ENCODE data around the gene RSU1.

The RSU1 gene

GRCh38 chr10:16674147-16674703 is 143.0 kb downstream of the RSU1 start:
- no peak for DNase-seq (ENCODE audit: low spot score)

GRCh38 chr10:16673443-16673842 is 143.8 kb downstream of the RSU1 start:
- no peak for DNase-seq (ENCODE audit: low spot score)

DNA sequence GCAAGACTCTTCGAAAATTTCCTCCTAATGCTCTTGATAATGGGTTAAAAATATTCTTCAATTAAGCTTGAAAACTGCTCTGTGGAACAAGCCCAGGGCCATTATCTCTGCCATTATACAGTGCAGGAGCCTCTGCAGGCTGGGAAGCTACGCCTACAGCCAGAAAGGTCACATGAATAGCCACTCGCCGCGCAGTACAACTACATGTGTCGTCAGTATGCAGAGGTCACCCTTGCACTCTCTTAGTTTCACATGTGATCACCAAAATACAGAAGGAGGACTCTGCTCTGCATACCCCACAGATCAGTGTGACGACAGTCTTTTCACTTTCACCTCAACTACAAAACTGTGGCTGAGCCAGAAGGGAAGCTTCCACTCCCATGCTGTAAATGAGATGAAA is 153.8 kb downstream of the RSU1 start:
- no peak for DNase-seq (ENCODE audit: low spot score)

DNA sequence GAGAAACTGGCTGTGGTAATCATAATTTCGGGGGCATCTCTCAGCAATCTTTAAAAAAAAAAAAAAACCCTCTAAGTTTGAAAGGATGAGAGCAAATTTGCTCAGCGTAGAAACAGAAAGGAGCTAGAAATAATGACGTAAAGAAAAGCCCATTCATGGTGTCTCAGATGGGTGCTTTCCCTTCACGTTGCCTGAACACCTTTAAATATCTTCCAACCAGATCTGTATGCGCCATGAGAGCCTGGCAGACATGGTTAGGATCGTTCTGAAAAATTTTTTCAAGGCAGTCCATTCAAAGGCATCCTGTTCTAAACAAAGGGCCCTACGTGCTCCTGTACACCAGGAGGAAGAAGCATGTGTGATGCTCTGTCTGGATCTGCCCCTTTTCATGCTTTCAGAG is 154.3 kb downstream of the RSU1 start:
- no peak for DNase-seq (ENCODE audit: low spot score)

- no peak for DNase-seq (ENCODE audit: low spot score)
Measured at GRCh38 chr10:16656895-16657294, 160.3 kb downstream of the RSU1 start.

DNA sequence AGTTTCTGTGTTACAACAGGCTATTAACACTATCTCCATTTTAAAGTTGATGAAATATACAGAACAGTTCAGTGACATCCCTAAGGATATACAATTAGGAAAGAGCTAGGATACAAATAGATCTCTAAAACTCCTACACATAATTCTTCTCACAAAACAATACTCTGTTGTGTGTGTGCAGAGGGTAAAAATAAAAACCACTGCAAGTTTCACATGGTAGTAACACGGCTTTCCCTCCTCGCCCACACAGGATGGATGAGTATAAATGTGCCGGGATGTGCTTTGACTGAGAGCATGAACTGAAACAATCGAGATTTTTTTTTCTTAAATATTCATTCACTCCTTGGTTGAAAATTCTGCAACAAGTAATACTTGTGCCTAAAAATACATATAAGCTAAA is 164.0 kb downstream of the RSU1 start:
- no peak for DNase-seq (ENCODE audit: low spot score)

DNA sequence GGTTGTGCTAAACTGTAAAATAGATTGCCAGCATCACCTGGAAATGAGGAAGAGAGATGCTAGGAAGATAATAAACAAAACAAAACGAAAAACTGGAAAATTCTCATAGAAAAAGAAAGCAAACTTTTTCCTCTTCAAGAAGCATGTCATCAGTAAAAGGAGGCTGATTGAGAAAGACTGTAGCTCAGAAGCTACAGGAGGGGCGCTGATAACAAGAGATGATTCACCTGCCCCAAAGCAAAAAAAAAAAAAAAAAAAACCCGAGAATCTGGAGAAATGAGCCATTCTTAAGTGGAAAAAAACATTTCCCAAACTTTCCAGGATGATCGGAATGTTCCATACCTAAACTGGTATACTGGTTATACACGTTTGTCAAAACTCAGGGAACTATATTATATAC is 165.1 kb downstream of the RSU1 start:
- DNase-seq (ENCODE audit: low spot score): no peak

- DNase-seq (ENCODE audit: low spot score): no peak
Measured at GRCh38 chr10:16649757-16650156, 167.5 kb downstream of the RSU1 start.

- DNase-seq (ENCODE audit: low spot score): no peak
Measured at GRCh38 chr10:16648366-16648765, 168.9 kb downstream of the RSU1 start.

- DNase-seq (ENCODE audit: low spot score): no peak
Measured at GRCh38 chr10:16646181-16647059, 170.8 kb downstream of the RSU1 start.

DNA sequence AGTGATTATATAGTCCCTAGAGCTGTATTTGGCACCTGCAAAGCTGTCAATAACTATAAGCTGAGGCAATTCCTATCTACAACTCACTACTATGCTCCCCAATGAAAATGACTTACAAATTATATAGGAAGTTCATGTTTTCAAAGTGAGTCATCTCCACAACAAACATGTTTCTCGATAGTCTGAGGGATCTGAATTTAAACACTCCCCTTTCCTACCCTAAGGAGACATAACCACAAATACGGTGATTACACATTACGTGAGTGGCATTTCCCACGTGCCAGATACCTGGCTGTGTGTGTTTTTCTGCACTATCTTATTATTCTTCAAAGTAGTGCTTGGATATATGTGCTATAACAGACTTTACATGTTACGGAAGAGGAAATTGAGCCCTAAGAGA is 173.1 kb downstream of the RSU1 start:
- no peak for DNase-seq (ENCODE audit: low spot score)

GRCh38 chr10:16643502-16643901 is 173.7 kb downstream of the RSU1 start:
- no peak for DNase-seq (ENCODE audit: low spot score)

DNA sequence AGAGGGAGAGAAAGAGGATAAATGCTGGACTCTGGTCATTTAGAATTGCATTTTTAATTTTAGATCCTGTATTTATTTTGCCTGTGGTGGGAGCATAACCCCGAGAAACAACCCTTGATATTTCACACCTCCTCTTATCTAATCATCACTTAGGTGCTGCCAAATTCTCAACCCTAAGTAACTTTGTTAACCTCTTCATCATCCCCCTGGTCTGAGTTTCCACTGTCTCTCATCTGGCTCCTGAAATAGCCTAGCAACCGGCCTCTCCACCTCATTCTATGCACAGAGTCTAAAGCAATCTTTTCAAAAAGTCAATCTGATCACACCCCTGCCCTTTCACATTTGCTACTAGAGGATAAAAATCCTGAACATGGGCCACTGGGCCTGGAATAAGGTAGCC is 177.1 kb downstream of the RSU1 start:
- DNase-seq (ENCODE audit: low spot score): no peak

DNA sequence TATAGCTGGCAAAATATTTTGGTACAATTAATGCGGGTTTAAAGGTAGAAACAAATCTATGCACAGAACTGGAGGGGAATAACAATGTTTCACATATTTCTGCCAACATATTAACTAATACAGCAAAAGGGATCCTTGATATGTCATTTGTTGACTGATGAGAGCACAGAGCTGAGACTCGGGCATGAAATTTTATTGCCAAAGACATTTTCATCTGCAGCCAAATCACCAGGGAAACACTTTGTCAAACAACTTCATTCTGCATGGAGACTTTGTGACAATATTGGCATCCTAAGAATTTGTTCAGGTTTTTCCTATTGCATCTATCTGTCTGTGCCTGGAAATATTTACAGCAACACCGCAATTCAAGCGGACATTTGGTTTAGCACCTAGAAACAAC is 177.8 kb downstream of the RSU1 start:
- no peak for DNase-seq (ENCODE audit: low spot score)

DNA sequence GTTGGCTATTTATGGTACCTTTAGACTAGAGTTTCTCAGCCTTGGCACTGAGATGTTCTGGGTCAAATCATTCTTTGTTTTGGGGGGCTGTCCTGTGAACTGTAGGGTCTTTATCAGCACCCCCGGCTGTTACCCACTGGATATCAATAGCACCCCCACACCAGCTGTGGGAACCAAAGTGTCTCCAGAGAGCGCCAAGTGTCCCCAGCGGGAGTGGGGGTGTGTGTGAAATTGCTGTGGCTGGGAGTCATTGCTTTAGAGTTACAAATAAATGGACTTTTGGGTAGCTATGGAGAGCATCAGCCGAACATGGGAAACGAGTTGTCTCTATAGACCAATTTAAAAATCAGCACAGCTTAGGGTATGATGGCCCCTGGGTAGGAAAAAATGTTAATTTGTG is 184.2 kb downstream of the RSU1 start:
- DNase-seq (ENCODE audit: low spot score): no peak

DNA sequence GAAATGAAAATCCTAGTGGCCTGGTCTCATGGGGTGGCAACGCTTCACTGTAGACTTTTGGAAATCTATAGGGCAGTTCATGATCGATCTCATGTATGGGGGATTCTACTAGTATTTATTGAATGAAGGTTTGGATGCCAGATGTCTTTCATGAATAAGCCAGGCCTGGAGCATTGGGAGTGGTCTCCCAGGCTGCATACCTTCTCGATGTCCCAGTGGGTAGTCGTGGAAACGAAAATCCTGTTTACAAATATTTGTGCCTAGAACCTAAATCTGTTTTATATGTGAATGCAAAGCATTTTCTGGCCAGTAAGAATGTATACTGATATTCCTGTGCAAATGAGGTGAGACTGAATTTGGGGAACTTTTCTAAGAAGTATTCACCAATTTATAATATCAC is 190.5 kb downstream of the RSU1 start:
- DNase-seq (ENCODE audit: low spot score): no peak

- no peak for DNase-seq (ENCODE audit: low spot score)
Measured at GRCh38 chr10:16612981-16613355, 204.3 kb downstream of the RSU1 start.

DNA sequence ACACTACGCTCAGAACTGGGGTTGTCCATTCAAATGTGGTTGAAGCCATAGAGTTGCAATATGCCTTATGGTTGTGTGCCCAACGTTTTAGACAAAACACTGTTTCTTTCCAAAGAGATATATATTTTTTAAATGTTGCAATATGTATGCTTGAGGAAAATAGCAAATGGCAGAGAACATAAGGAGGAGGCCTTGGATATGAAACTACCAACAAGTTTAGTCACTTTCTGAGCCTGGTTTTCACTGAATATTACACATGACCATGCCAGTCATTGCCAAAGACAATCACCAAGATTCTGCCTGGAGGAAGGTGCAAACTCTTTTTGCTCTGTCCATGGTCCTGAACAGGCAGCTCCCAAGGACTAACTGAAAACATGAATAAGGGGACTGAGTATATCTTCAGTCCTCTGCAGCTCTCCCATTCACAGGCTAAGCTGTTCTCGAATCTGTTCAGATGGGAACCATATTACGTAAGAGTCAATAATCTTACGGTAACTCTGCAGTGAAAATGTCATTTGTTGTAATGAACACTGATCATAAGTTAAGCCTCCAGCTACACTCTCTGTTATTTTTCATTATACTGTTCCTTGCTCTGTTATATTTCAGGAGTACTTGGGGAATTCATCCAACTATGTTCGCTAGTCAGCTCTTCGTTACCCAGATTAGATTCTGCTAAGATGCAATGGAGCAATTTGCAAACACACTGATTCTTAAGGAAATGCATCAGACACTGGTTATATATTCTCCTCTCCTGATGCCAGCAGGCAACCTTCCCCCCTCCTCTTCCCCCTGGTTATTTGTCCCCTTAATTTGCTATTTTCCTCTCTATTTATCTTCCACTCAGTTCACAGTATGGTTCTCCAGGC is 204.9 kb downstream of the RSU1 start:
- peak; percentile 18 for DNase-seq (ENCODE audit: low spot score)

GRCh38 chr10:16611037-16611436 is 206.2 kb downstream of the RSU1 start:
- DNase-seq (ENCODE audit: low spot score): no peak

- no peak for DNase-seq (ENCODE audit: low spot score)
Measured at GRCh38 chr10:16609211-16609610, 208.0 kb downstream of the RSU1 start.

GRCh38 chr10:16606923-16607322 is 210.3 kb downstream of the RSU1 start:
- no peak for DNase-seq (ENCODE audit: low spot score)

DNA sequence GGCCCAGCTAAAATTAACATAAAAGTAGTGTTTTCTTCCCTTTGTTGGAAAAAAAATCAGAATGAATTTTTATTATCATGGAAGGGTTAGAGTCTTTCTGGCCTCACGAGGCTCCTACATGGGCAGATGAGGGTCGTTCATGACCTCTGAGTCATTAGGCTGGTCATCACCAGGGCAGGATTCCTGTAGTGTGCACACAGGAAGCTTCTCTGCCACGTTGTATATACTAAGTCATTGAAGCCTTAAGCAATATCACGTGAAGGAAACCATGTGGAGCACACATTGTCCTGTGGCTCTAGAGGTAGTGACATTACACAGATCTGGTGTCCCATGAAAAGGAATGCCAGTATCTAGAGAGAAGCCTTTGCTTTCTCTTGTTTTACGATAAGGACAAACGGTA is 210.8 kb downstream of the RSU1 start:
- no peak for DNase-seq (ENCODE audit: low spot score)

DNA sequence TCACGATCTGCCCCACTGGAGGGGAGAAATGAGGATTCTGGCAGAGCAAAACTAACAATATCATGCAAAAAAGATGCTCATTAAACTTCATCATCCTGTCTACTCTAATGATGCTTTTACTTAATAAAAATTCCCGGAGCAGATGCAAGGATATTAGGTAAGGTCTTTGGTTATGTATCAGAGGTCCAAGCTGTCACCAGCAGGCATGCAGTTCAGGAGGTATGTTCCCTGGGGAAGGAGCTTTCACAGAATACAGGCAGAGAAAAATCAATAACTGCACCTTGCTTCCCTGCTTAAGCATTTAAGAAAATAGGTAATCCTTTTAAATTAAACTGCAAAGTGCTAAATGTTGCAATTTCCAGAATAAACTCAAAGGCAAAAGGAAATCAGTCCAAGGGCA is 213.9 kb downstream of the RSU1 start:
- DNase-seq (ENCODE audit: low spot score): no peak

All from hematopoietic multipotent progenitor cell treated with erythropoietin and hydrocortisone succinate and interleukin-3 and kit ligand, for 15 days (in vitro differentiated cells).